Measurements from ENCODE around the gene DACH1. TPM values are rescaled to one million over a fixed set of nuclear protein-coding genes. Genes with fewer than 3 reads are reported as not detected.

Gene DACH1
- total RNA-seq, 1 experiment from 2014 or later: 0.31 TPM

- TF ChIP-seq, protein P1, sequence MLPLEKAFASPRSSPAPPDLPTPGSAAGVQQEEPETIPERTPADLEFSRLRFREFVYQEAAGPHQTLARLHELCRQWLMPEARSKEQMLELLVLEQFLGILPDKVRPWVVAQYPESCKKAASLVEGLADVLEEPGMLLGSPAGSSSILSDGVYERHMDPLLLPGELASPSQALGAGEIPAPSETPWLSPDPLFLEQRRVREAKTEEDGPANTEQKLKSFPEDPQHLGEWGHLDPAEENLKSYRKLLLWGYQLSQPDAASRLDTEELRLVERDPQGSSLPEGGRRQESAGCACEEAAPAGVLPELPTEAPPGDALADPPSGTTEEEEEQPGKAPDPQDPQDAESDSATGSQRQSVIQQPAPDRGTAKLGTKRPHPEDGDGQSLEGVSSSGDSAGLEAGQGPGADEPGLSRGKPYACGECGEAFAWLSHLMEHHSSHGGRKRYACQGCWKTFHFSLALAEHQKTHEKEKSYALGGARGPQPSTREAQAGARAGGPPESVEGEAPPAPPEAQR (CRISPR knock-in tag; IDR thresholded peaks at IDR 0.05): no peak
Measured at GRCh38 chr13:71546881-71547280, 320.1 kb downstream of the DACH1 start (continued).

DNA sequence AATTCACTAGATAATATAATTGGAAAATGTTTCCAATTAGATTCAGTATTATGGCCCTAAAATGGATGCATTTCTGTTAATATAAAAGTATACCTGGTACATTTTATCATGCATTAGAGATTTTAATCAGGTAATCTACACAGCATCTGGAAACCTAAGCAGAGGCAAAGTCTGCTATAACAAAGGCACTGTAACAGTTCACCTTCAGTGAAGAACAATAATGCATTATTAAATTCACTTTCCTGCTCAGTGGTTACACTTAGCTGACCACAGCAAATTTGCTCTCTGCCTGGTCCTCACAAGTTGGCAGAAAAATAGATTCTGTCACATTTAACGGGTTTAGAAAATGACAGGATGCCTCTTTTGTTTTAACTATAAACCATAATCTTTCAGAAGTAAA, 326.9 kb downstream of the DACH1 start:
- ATAC-seq: no peak
- TF ChIP-seq GABPB1 (CRISPR knock-in tag; IDR thresholded peaks at IDR 0.05) (no peak), RORB (CRISPR knock-in tag; IDR thresholded peaks at IDR 0.05) (no peak), NR3C1 (CRISPR knock-in tag; conservative IDR thresholded peaks at IDR 0.05; ENCODE audit: low read depth) (no peak), ZBTB21 (CRISPR knock-in tag; IDR thresholded peaks at IDR 0.05; ENCODE audit: borderline replicate concordance) (no peak), CBFB (CRISPR knock-in tag; IDR thresholded peaks at IDR 0.05; ENCODE audit: low read depth) (no peak), ZNF281 (CRISPR knock-in tag; IDR thresholded peaks at IDR 0.05) (no peak), NR2C2 (CRISPR knock-in tag; IDR thresholded peaks at IDR 0.05) (no peak), USF2 (CRISPR knock-in tag; IDR thresholded peaks at IDR 0.05) (no peak), AR (CRISPR knock-in tag; IDR thresholded peaks at IDR 0.05) (no peak), PRRX2 (CRISPR knock-in tag; IDR thresholded peaks at IDR 0.05) (no peak), SMAD4 (CRISPR knock-in tag; IDR thresholded peaks at IDR 0.05) (no peak), JUN (CRISPR knock-in tag; IDR thresholded peaks at IDR 0.05) (no peak)

DNA sequence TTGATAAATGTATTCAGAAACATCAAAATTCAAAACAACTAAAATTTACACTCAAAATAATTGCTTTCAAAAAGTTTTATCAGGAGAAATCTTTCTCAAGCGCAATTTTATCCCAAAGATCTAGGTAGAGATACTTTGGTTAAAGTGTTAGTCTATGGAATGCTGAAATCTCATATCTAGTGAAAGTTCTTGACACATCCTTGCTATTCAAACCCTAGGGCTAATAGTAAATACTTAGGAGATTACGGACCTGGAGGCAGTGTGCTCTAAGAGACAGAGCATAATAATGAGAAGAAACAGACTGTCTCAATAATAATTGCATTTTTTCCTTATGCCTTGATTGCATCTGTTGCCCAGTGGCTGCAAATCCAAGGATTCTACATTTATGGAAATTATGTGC, 330.8 kb downstream of the DACH1 start:
- no peaks in the 10 kb centered on the region for H3K9me3 Mint-ChIP-seq
- no peaks in the 10 kb centered on the region for H3K27me3 Mint-ChIP-seq (ENCODE audit: low read depth)
- no peak overlapping the region for H3K4me3 Mint-ChIP-seq

More for the DNA sequence above, 326.9 kb downstream of the DACH1 start:
- ChIA-PET CTCF (no interaction called here), POLR2A (no interaction called here)
- no peaks in the 10 kb centered on the region for H3K4me1 Mint-ChIP-seq
- H3K27me3 Mint-ChIP-seq (ENCODE audit: low read depth): no peaks in the 10 kb centered on the region
- no peak overlapping the region for H3K27ac Mint-ChIP-seq
- no peaks in the 10 kb centered on the region for H3K36me3 Mint-ChIP-seq
- DNase-seq (ENCODE audit: low spot score): no peak
- H3K4me3 Mint-ChIP-seq: no peak overlapping the region
- H3K9me3 Mint-ChIP-seq: no peaks in the 10 kb centered on the region

More for the DNA sequence above, 330.8 kb downstream of the DACH1 start:
- TF ChIP-seq FOXK1 (CRISPR knock-in tag; IDR thresholded peaks at IDR 0.05) (no peak), FOXP4 (CRISPR knock-in tag; IDR thresholded peaks at IDR 0.05) (no peak), USF2 (CRISPR knock-in tag; IDR thresholded peaks at IDR 0.05) (no peak), CBFB (CRISPR knock-in tag; IDR thresholded peaks at IDR 0.05; ENCODE audit: low read depth) (no peak), GRHL2 (CRISPR knock-in tag; IDR thresholded peaks at IDR 0.05; ENCODE audit: insufficient replicate concordance, severe bottlenecking) (no peak), GTF2I (CRISPR knock-in tag; conservative IDR thresholded peaks at IDR 0.05) (no peak)
- TF ChIP-seq, protein P1 (CRISPR knock-in tag; IDR thresholded peaks at IDR 0.05): no peak
- Mint-ChIP-seq H3K36me3 (no peaks in the 10 kb centered on the region), H3K4me1 (no peaks in the 10 kb centered on the region), H3K27ac (no peak overlapping the region)
- ChIA-PET CTCF (no interaction called here), POLR2A (no interaction called here)
- DNase-seq (ENCODE audit: low spot score) (no peak), ATAC-seq (no peak)
